HG03442 (cell line): ENCODE data around the gene SGCE.

Source experiments
- ATAC-seq: cut with Tn5 transposase; IDR thresholded peaks from one replicate; pipeline ENCODE4 v1.9.1; 2021; ENCODE audit warnings: mild to moderate bottlenecking, moderate library complexity; ENCODE audit not compliant: unreplicated experiment

Gene SGCE

DNA sequence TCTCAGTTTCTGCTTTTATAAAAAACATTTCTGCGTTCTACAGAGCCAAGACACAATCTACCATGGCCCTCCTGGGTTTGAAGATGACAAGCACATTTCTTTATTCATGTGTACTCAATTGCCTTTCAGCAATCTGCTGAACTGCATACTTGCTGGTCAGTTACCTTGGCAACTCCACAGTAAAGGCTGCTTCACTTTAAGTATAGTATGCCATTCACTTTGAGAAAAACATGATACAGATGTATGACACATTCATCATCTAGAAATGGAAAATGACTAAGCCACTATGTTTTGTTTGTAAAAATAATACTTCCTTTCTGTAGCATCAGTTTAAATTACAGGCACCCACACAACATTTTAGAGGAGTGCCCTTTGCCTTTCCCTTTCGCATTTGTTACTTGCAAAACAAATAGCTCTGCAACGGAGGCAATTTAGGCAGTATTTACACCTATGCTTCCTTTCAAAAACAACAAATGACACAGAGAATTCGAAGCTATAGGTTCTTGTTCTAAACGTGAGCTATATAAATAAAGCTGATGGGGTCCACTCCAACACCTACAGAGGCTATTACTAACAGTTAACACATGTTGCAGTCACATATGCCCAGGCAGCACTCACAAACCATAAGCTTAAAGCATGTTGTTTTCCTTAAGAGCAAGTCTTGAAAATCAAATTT is 23.5 kb downstream of the SGCE start:
- peak; percentile 80 for ATAC-seq

DNA sequence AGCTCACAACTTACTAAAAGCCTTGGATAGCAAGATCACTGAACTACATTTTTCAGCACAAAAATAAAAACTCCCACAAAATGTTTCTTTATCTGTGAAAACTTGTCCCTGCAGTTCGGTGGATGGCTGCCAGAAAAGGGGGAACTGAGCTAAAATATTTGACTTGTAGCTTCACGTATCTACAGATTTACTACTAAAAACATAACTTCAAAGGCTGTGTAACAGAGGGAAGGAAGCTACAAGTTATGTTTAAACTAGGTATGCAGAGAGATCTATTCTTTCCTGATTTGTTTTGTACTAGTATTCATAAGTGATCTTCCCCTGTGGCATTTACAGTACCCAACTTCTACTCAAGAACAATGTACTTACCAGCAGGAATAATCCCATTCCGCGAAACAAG is 25.1 kb downstream of the SGCE start:
- no peak for ATAC-seq

DNA sequence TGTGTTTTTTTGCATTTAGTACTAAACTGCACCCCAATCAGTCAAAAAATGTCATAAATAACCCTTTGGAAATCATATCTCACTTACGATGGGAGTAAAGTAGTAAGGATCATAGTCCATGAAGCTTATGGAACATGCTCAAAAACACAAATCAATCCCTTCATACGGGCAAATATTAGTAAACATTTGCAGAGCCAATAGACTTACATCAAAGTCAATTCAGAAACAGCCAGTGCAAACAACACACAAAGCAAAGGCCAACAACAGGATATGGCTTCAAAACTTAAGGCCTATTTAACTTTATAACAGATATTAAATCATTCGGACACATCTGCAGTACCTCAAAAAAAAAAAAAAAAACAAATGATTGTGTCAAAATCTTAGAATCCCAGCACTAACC is 32.1 kb downstream of the SGCE start:
- no peak for ATAC-seq

DNA sequence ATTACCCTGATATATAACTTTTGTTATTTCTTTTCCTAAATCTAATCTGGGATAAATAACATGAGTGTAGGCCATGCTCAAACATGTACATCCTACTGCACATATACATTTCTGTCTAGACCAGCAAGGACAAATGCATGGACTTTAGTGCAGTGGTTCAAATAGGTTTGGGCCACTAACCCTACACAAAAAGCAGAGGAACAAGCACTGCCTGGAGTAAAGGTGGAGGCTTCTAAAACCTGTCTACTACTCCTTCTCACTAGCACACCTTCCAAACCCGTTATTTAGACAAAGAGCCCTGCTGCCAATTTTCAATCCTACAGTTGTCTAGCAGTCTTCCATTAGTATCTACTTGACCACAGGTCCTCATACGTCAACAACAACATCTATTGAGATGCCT is 34.8 kb downstream of the SGCE start:
- ATAC-seq = peak; percentile 4

DNA sequence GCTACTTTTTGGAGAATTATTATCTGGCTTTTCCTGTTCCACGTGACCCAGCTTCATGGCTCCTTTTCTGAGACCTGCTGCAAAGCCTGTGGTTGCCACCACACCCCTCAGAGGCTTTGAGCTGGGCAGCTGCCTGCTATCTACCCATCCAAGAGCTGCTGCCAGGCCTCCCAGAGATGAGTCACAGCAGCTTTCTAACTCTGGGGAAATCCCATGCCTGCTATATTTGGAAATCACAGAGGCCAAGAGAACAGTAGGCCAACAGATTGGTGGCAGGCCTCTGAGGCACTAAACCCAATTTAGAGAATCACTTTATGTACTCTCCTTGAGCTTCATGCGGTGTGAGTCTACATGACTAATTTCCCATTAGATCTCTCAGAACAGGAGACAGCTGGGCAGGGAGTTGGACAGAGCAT is 35.2 kb downstream of the SGCE start:
- peak; percentile 98 for ATAC-seq

DNA sequence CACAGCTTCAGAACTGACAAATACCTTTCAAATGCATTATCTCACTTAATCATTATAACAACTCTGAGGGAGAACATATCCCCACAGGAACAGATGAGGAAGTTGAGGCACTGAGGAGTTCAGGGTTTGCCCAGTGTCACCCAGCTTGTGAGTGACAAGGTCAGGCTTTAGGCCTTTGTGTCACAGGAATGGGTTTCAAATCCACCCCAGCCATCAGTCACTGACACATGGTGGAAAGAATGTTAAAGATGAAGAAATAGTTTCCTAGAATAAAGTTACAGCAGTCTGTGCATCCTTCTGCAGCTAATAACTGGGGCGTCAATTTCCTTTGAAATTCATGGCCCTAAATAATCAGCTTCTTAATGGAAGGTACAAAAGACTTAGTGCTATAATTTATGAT is 37.8 kb downstream of the SGCE start:
- no peak for ATAC-seq

DNA sequence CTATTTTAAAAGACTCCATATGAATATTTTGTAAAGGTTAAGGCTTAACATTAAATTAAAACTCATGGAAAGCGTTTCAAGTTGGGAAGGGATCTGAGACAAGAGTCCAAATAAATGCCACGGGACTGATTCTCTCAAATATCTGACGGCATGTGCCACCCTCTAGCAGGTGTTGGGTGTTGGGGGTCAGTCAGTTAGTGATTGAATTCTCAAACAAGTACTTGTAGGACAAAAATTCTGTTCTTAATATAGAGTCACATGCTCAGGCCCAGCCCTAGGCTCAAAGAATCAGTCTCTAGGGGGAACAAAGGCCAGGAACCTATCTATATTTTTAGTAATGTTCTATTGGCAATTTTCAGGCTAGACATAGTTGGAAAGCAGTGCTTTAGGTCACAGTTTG is 39.1 kb downstream of the SGCE start:
- ATAC-seq = no peak

DNA sequence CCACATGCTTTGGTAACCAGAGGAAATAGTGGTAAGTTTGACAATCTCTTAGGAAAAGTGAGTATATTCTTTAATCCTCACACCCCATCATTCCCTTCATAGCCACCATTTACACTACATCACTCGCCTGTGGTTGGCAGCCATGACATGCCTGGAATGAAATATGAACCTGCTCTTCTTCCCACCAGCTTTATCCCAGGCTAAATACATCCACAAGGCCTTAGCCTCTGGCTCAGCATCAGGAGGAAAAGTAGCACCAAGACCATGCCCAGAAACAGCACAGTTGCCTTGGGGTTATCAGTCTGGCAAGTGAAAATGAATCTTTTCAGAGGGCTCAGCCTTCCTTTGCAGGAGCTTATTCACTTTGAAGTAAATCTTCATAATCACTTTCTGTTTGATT is 40.3 kb downstream of the SGCE start:
- ATAC-seq = no peak

DNA sequence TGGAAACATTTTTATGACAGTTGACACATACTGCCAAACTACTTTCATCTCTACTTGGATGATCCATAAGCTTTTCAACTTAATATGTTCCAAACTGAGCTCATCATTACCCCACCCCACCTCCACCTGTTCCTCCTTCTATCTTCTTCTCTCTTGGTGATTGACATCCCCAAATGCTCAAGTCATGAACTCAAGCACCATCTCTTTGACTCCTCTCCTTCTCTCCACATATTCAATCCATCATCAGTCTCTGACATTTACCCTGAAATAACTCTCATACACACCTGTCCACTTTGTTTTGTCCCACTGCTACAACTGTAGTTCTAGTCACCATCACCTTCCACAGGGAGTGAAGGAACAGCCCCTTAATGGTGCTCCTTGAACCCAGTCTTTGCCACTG is 43.3 kb downstream of the SGCE start:
- ATAC-seq = no peak

DNA sequence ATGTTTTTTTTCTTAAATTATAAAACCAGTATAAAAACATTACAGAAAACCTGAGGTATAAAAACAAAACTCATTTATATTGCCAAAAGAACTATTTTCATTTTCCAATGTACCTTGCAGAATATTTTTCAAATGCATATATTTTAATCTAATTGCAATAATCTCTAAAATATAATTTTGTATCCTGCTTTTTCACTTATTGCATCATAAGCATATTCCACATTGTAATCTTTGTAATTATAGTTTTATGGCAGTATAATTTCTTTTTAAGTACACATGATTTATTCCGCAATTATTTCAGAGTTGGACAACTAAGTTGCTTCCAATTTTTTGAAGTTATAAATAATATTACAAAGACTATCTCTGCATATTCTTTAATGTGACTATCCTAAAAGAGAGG is 43.7 kb downstream of the SGCE start:
- no peak for ATAC-seq

DNA sequence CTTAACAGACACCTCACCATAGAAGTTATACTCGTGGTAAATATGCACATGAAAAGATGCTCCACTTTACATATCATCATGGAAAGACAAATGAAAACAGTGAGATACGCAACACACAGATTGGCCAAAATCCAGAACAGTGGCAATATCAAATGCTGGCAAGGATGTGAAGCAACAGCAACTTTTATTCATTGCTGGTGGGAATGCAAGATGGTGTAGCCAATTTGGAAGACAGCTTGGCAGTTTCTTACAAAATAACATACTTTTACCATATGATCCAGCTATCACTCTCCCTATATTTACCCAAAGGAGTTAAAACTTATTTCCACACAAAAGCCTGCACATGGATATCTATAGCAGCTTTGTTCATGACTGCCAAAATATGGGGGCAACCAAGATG is 46.4 kb downstream of the SGCE start:
- no peak for ATAC-seq

DNA sequence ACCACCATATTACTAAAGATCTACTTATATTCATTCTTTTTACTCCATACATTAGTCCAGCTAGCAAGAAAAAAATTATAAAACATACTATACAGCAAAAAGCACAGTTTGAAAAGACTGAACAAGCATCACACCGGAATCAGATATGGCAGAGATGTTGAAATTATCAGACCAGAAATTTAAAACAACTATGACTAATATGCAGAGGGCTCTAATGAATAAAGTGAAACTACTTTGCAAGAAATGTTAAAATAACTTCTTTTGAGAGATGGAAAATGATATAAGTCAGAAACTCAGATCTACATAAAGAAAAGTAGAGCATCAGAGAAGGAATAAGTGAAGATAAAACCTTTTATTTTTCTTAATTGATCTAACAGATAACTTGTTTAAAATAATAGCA is 50.9 kb downstream of the SGCE start:
- peak; percentile 89 for ATAC-seq

DNA sequence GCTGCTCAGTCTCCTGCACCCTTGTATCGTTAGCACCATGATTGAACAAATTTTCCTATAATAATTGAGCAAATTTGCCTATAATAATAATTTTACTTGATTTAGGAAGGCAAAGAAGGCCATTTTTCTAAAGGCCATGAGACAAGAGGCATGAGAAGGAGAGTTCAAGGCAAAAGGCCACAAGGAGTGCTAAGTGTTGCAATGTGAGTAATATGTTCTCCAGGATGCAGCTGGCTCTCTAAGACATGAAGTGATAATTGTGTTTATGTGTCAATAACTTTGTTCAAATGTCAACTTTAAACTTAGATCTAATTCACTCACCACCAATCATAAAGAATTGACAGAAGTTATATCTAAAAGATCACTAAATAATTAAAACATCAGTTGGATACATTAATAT is 53.8 kb downstream of the SGCE start:
- no peak for ATAC-seq

DNA sequence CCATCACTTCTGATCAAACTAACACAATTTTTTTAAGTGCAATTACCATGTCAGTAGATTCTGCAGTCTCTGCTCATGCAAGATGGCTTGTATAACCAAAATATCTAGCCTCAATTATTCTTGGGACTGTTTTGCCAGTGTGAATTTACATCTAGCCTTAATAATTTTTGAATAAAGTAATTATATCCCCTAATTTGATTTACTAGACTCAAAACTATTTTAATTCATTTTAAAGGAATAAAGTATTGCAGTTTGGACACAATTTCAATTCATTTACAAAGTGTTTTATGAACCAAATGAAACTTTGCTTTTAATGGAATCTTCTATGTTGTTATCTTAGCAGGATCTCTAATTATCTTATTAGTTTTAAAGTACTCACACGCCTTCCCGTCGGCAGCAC is 55.7 kb downstream of the SGCE start:
- ATAC-seq = no peak

DNA sequence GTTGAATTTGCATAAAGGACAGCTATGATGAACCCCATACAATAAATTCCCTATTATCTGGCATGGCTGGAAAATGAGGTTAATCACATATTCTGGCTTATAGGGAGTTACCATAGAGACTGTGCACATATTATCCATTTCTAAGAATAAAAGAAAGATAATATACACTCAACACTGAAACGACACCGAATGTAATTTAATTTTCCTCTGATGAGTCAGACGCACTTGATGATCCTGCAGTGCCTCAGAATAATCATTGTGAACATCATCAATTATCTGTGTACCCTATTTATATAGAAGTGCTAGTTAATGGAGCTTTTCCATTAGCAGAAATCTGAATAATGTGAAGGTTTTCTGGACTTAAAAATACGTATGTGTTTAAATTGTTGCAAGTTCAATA is 60.2 kb downstream of the SGCE start:
- ATAC-seq = no peak

DNA sequence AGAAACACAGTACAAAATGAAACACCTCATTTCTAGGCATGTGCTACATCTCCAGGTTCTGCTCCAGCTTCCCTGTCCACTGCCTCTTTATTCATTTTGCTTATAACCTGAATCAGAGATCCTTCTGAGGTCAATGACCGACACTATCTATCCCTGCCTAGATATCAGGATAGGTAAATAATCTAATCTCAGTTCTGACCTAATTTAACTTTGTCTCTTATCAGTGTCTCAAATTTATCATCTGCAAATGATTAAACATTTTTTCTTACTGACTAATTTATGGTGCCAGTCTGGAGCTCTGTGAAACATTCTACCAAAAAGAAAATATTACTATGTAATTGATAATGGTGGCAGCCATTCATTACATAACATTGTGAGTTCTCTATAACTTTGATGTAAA is 61.1 kb downstream of the SGCE start:
- no peak for ATAC-seq

DNA sequence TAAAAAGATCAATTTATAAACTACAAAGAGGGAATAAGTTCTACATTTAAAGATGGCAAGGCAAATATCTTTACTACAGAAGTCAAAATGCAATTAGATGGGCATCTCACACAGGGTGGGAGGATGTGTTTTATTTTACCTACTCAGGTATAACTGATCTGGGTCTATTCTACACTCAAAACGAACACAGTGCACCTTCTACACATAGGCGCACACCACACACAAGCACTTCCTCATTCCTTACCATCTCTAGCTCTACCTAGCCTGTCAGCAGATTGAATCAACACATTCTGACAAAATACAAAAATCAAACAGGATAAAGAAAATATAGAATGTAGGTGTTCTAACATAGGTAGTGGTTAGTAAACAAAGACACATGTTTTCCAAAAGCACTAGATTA is 64.8 kb downstream of the SGCE start:
- no peak for ATAC-seq

DNA sequence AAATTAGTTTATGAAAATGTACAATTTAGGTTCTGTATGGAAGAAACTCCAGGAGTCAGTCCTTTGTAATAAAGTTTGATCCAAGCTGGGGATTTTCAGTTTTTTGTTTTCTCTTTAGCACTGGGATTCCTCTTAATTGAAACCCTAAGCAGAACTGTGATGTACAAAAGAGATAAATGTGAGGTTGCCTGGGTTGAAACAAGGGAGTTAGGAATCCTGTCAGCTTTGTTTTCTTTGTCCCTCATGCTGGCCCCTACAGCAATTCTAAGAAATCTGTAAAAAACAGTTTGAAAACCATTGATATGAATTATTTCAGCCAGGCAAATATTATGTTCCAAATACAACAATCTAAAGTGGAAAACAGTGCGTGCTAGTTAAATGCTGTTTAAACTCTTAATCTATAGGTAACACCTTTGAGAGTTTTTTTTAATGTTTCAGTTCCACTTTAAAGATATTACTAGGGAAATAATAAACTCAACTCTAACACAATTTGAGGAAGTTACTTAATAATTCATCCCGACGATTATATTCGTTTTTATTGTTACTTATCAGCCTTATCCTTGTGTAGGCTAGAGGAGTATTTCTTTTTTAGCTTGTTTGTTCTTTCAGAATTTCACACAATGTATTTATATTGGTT is 65.3 kb downstream of the SGCE start:
- no peak for ATAC-seq

DNA sequence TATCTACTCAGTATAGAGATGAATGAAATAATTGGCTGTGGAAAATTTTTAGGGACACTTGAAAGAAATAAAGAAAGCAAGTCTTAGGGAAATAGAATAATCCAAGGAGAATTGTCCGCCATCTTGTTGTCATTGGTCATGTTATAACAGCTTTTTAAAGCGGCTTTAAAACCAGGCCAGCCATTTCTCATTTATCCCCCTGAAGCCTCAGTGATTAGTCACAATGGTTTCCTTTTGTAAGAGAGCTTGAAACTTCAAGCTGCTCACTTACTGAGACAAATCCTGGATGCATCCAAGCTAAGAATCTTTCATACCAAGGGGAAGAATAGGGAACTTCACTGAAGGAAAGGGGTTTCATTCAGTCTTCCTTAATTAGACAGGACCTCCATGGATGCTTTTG is 67.9 kb downstream of the SGCE start:
- no peak for ATAC-seq

DNA sequence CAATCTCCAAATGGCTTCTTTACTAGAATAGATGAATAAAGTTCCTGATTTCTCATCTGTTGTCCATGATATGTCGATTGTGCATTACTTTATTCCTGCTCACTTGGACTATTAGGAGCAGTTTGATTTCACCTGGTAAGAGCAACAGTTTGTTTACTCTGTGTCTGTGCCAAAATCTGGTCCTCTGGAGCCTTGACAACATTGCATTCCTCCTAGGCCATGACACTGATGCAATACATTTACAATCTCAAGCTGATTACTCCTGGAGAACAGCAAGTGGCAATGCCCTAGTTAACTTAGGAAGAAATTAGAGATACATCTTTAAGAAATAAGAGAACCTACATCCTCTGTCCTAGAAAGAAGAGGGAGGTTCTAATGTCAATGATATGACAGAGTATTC is 71.8 kb downstream of the SGCE start:
- no peak for ATAC-seq

DNA sequence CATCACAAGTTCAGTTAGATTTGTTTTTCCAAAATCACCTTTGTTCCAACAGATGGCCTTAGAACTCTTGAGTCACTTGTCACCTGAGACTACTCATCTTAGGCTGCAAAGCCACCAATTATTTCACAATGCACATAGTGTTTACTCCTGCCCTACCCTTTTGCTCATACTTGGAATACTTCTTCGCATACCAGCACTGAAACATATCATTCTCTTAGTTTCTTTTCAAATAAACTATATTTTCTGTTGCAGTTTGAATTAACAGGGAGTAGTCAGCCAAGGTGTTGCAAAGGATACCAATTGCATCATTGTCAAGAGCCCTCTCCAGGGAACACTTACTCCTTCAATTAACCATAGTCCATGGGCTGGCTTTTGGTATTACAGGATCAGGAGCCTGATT is 75.3 kb downstream of the SGCE start:
- ATAC-seq = no peak

DNA sequence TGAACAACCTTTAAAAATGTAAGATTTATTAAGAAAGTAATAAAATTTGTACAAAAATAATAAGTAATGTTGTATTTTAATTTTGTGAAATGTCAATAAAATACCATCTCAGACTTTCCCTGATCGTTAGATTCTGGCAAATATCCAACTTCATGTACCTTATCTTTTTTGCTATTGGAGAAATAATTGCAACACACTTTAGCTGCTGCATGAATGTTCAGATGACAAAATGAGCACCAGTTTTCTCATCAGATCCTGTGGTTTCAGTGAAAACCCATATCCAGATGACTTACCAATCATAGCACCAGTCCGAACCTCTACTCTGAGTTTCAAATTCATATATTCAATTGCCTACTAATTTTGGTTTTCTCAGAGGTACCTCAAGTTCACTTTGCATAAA is 76.5 kb downstream of the SGCE start:
- no peak for ATAC-seq

DNA sequence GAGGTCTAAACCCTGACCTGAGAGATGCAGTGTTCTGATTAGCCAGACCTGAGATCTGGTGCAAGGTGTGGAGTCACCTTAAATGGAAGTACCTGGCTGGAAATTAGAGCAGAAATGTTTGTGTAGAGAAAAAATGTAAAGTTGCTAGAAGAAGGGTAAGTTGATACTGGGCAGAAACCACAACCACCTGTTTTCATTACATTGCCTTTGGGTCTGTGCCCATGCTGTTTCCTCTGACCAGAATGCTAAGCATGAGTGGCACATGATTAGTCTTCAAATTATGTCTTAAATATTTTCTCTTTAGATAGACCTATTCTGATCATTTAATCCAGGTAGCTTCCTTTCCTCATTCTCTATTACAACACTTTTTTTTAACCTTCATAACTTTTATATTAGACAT is 77.3 kb downstream of the SGCE start:
- no peak for ATAC-seq
